ENCODE data around the gene SMYD3.

Gene SMYD3

GRCh38 chr1:246308533-246309075, 198.5 kb downstream of the SMYD3 start:
- DNase-seq (ENCODE audit: low spot score): no peak
- no peak for FAIRE-seq

GRCh38 chr1:246306415-246307037, 200.6 kb downstream of the SMYD3 start:
- FAIRE-seq (no peak), DNase-seq (ENCODE audit: low spot score) (no peak)

- FAIRE-seq (no peak), DNase-seq (ENCODE audit: low spot score) (no peak)
Measured at GRCh38 chr1:246304484-246305259, 202.4 kb downstream of the SMYD3 start.

- no peak for FAIRE-seq
- no peak for DNase-seq (ENCODE audit: low spot score)
Measured at GRCh38 chr1:246302711-246303317, 204.3 kb downstream of the SMYD3 start.

GRCh38 chr1:246302251-246302625, 204.8 kb downstream of the SMYD3 start:
- FAIRE-seq (no peak), DNase-seq (ENCODE audit: low spot score) (no peak)

GRCh38 chr1:246301553-246302250, 205.4 kb downstream of the SMYD3 start:
- DNase-seq (ENCODE audit: low spot score): no peak
- no peak for FAIRE-seq

GRCh38 chr1:246300626-246301549, 206.2 kb downstream of the SMYD3 start:
- FAIRE-seq (peak; percentile 66), DNase-seq (ENCODE audit: low spot score) (no peak)

- FAIRE-seq (no peak), DNase-seq (ENCODE audit: low spot score) (no peak)
Measured at GRCh38 chr1:246297279-246298265, 209.5 kb downstream of the SMYD3 start.

GRCh38 chr1:246295968-246296367, 211.1 kb downstream of the SMYD3 start:
- FAIRE-seq: no peak

GRCh38 chr1:246295340-246295739, 211.7 kb downstream of the SMYD3 start:
- FAIRE-seq (no peak), DNase-seq (ENCODE audit: low spot score) (no peak)

More at GRCh38 chr1:246295968-246296367, 211.1 kb downstream of the SMYD3 start:
- no peak for DNase-seq (ENCODE audit: low spot score)

- FAIRE-seq (no peak), DNase-seq (ENCODE audit: low spot score) (no peak)
Measured at GRCh38 chr1:246294263-246294662, 212.8 kb downstream of the SMYD3 start.

GRCh38 chr1:246293366-246294121, 213.5 kb downstream of the SMYD3 start:
- FAIRE-seq (no peak), DNase-seq (ENCODE audit: low spot score) (no peak)

- DNase-seq (ENCODE audit: low spot score) (no peak), FAIRE-seq (no peak)
Measured at GRCh38 chr1:246292571-246292970, 214.5 kb downstream of the SMYD3 start.

GRCh38 chr1:246291127-246291526, 216.0 kb downstream of the SMYD3 start:
- FAIRE-seq: no peak

GRCh38 chr1:246283771-246284410, 223.2 kb downstream of the SMYD3 start:
- DNase-seq (ENCODE audit: low spot score): no peak
- no peak for FAIRE-seq

More at GRCh38 chr1:246291127-246291526, 216.0 kb downstream of the SMYD3 start:
- DNase-seq (ENCODE audit: low spot score): no peak

GRCh38 chr1:246281639-246282038, 225.4 kb downstream of the SMYD3 start:
- DNase-seq (ENCODE audit: low spot score) (no peak), FAIRE-seq (no peak)

- no peak for DNase-seq (ENCODE audit: low spot score)
- no peak for FAIRE-seq
Measured at GRCh38 chr1:246281195-246281594, 225.9 kb downstream of the SMYD3 start.

- DNase-seq (ENCODE audit: low spot score) (no peak), FAIRE-seq (no peak)
Measured at GRCh38 chr1:246280551-246280950, 226.5 kb downstream of the SMYD3 start.

Measured in urothelium cell line (cell line).